ENCODE data around the gene DVL1.

The DVL1 gene

GRCh38 chr1:1342061-1342562, 7.1 kb downstream of the DVL1 start:
- DNase-seq (ENCODE audit: low read depth in 1 of 2, low spot score in 1 of 2): no peak

- DNase-seq (ENCODE audit: low read depth in 1 of 2, low spot score in 1 of 2): no peak
Measured at GRCh38 chr1:1341549-1342021, 7.6 kb downstream of the DVL1 start.

DNA sequence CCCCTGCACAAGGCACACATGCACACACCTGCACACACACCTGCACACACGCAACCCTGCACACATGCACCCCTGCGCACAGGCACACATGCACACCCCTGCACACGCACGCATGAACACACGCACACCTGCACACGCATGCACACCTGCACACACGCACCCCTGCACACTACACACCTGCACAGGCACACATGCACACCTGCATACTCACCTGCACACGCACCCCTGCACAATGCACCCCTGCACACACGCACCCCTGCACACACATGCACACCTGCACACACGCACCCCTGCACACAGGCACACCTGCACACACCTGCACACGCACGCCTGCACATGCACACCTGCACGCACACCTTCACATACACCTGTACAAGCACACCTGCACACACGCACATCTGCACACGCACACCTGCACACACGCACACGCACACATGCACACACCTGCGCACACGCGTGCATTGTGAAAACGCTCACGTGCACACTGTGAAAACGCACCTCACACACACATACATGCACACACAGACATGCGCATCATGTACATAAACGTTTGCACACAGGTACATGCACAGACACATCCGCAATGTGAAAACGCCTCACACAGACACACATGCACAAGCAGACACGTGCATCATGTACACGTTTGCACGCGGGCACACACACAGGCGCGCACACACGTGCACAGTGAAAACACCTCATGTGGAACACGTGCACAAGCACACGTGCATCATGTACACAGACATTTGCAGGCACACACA, 8.2 kb downstream of the DVL1 start:
- DNase-seq (ENCODE audit: low read depth in 1 of 2, low spot score in 1 of 2): no peak

GRCh38 chr1:1340185-1340584, 9.0 kb downstream of the DVL1 start:
- no peak for DNase-seq (ENCODE audit: low read depth in 1 of 2, low spot score in 1 of 2)

DNA sequence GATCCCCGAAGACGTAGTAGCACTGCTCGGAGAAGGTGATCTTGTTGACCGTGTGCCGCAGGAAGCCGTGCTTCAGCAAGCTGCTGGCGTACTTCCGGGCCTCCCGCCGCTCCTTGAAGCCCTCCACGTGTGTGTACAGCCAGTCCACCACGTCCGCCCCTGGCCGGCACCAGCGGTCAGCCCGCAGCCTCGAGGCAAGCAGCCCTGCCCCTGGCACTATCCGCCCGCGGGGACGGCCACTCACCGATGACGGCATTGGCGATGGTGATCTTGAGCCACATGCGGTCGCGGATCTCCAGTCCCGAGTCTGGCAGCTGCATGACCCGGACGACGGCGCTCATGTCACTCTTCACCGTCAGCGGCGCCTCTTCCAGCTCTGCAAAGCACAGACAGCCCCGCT, 10.9 kb downstream of the DVL1 start:
- DNase-seq (ENCODE audit: low read depth in 1 of 2, low spot score in 1 of 2): no peak

- DNase-seq (ENCODE audit: low read depth in 1 of 2, low spot score in 1 of 2): no peak
Measured at GRCh38 chr1:1337793-1338147, 11.4 kb downstream of the DVL1 start.

DNA sequence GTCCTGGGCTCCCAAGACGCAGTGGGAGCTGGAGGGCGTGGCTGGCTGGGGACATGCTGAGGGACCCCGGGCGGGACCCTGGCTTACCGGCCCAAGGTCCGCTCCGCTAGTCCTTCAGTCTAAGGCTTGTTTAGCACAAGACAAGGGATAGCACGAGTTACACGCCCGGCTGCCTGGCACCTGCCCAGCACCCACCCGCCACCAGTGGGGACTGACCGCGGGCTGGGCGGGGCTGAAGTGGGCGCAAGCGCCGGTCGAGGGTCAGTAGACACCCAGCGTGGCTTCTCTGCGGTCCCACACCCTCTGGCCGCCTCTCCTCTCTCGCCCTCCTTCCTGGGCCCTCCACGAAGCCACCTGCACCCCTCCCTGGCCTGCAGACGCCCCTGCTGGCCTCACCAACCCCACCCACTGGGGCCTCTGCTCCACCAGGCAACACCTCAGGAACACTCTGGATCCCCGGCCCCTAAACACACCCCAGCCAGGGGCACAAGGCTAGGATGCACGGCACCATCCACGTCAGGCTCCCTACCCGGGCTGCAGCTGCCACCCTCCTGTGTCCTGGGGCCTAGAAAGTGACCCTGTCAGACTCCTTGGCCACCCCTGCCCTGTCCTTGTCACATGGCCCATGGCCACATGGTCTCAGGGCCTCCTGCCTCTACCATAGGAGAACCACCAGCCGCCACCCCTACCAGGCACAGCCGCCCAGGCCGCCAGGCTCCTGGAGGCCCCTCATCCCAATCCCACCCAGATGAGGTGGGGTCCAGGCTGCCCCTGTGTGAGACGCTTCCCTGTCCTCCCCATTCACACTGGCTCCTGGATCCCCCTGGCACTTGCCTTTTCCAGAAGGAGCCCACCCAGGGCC, 12.1 kb downstream of the DVL1 start:
- no peak for DNase-seq (ENCODE audit: low read depth in 1 of 2, low spot score in 1 of 2)

GRCh38 chr1:1336446-1336845, 12.8 kb downstream of the DVL1 start:
- DNase-seq (ENCODE audit: low read depth in 1 of 2, low spot score in 1 of 2): no peak

DNA sequence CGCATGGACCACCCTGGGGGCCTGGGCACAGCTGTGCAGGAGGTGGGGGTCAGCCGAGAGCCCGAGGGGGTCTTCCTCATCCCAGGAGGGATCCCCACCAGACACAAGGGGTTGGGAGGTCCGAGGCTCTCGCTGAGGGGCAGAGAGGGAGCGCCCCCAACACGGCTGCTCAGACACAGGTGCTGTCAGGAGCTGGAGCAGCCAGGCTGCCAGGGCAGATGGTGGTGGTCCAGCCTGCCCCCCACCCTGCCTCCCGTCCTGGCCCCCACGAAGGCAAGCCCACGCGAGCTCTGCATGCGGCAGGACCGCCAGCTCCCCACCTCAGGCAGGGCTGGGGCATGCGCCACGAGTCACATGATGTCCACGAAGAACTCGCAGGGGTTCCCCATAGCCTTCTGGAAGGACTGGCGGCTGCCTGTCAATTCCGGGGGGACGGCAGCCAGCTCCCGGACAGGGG, 13.4 kb downstream of the DVL1 start:
- no peak for DNase-seq (ENCODE audit: low read depth in 1 of 2, low spot score in 1 of 2)

GRCh38 chr1:1335283-1335682, 13.9 kb downstream of the DVL1 start:
- no peak for DNase-seq (ENCODE audit: low read depth in 1 of 2, low spot score in 1 of 2)

GRCh38 chr1:1334835-1335234, 14.4 kb downstream of the DVL1 start:
- no peak for DNase-seq (ENCODE audit: low read depth in 1 of 2, low spot score in 1 of 2)

- DNase-seq (ENCODE audit: low read depth in 1 of 2, low spot score in 1 of 2): no peak
Measured at GRCh38 chr1:1333551-1334241, 15.5 kb downstream of the DVL1 start.

GRCh38 chr1:1332774-1333480, 16.3 kb downstream of the DVL1 start:
- DNase-seq (ENCODE audit: low read depth in 1 of 2, low spot score in 1 of 2): no peak

DNA sequence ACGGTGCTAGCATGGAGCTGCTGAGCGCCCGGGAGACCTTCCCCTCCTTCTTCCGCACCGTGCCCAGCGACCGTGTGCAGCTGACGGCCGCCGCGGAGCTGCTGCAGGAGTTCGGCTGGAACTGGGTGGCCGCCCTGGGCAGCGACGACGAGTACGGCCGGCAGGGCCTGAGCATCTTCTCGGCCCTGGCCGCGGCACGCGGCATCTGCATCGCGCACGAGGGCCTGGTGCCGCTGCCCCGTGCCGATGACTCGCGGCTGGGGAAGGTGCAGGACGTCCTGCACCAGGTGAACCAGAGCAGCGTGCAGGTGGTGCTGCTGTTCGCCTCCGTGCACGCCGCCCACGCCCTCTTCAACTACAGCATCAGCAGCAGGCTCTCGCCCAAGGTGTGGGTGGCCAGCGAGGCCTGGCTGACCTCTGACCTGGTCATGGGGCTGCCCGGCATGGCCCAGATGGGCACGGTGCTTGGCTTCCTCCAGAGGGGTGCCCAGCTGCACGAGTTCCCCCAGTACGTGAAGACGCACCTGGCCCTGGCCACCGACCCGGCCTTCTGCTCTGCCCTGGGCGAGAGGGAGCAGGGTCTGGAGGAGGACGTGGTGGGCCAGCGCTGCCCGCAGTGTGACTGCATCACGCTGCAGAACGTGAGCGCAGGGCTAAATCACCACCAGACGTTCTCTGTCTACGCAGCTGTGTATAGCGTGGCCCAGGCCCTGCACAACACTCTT, 17.0 kb downstream of the DVL1 start:
- DNase-seq (ENCODE audit: low read depth in 1 of 2, low spot score in 1 of 2): no peak

DNA sequence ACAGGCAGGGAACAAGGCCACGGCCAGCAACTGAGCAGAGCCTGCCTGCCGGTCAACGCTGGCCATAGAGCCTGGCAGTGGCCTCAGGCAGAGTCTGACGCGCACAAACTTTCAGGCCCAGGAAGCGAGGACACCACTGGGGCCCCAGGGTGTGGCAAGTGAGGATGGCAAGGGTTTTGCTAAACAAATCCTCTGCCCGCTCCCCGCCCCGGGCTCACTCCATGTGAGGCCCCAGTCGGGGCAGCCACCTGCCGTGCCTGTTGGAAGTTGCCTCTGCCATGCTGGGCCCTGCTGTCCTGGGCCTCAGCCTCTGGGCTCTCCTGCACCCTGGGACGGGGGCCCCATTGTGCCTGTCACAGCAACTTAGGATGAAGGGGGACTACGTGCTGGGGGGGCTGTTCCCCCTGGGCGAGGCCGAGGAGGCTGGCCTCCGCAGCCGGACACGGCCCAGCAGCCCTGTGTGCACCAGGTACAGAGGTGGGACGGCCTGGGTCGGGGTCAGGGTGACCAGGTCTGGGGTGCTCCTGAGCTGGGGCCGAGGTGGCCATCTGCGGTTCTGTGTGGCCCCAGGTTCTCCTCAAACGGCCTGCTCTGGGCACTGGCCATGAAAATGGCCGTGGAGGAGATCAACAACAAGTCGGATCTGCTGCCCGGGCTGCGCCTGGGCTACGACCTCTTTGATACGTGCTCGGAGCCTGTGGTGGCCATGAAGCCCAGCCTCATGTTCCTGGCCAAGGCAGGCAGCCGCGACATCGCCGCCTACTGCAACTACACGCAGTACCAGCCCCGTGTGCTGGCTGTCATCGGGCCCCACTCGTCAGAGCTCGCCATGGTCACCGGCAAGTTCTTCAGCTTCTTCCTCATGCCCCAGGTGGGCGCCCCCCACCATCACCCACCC, 17.9 kb downstream of the DVL1 start, which contains the start of gene TAS1R3:
Gene TAS1R3, plus strand, starts transcription at position 213 of the 898 bp plus-strand sequence. Its CDS starts 66 bp downstream, at position 279.
- no peak for DNase-seq (ENCODE audit: low read depth in 1 of 2, low spot score in 1 of 2)

DNA sequence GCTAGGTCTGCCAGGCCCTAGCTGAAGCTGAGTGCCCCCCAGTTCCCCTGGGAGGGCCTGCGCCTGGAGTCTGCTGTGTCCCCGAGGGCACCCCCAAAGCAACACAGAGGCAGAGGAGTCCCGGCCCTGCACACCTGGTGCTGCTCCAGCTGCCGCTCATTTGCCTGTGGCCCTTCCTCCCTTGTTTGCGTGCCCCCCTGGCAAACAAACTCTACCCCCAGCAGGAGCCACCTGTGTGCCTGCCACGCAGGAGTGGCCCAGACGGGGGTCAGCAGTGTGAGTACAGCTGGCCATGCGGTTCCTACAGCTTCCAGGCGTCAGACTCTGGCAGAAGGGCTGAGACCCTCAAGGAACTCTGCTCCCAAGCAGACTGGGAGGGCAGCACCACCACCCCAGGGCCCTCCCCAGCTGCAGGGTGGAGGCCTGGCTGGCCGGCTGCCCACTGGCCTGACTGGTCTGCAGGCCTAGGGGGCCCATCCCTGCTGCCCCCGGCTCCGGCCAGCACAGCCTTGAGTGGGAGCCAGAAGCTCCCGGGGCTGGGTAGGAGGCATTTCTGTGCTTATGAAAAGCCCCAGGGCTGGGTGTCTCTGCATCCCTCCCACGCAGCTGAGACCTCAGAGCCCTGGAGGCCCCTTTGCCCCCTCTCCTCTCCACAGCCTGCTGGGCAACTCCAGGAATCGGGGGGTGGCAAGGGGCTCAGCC, 18.7 kb downstream of the DVL1 start:
- DNase-seq (ENCODE audit: low read depth in 1 of 2, low spot score in 1 of 2): no peak

GRCh38 chr1:1329304-1330210, 19.7 kb downstream of the DVL1 start:
- no peak for DNase-seq (ENCODE audit: low read depth in 1 of 2, low spot score in 1 of 2)

Data from activated T-helper 1 cell treated with anti-CD3 and anti-CD28 coated beads, Interleukin-2, amount 50 U/mL, for 16 hours (primary cell).